Measurements from ENCODE around the gene HNRNPK. TPM values are rescaled to one million over a fixed set of nuclear protein-coding genes. Genes with fewer than 3 reads are reported as not detected.

Gene HNRNPK
- polyA plus RNA-seq, 1 of the 3 experiments (the other 2 are of a cell fraction) = 470 TPM

- Histone ChIP-seq H3K27ac (ENCODE audit: low read depth in 2 of 2, low read length in 1 of 2) (no peak overlapping the region), H3K9me2 (no peaks in the 10 kb centered on the region), H3F3A (replicated peaks; ENCODE audit: insufficient read depth) (no peaks in the 10 kb centered on the region), H3K4me1 (ENCODE audit: control insufficient read depth in 1 of 2, insufficient read depth in 2 of 2, low read depth in 1 of 2, low read length in 1 of 2) (no peaks in the 10 kb centered on the region), H3K4me3 (ENCODE audit: low read depth in 2 of 2, low read length in 1 of 2) (no peak overlapping the region), H4K20me1 (ENCODE audit: insufficient read depth) (no peaks in the 10 kb centered on the region), H3K79me2 (ENCODE audit: insufficient read depth) (no peaks in the 10 kb centered on the region), H3K9me3 (no peaks in the 10 kb centered on the region; the same call in 1 of the 2 replicates), H3K27me3 (ENCODE audit: insufficient read depth) (no peaks in the 10 kb centered on the region), H3K4me2 (no peak overlapping the region), H2AFZ (ENCODE audit: low read depth) (no peak overlapping the region), H3K9ac (no peak overlapping the region), H3K36me3 (replicated peaks in 1 of 2; ENCODE audit: control insufficient read depth in 1 of 2, insufficient read depth in 2 of 2, low read length in 1 of 2) (no peaks in the 10 kb centered on the region)
- WGBS (ENCODE audit: low lambda C conversion rate) = 65% methylated on average over 4 of the region's 4 CpGs
- ChIA-PET CTCF (no interaction called here), POLR2A (no interaction called here)
- no peak for DNase-seq
- TF ChIP-seq USF1 (IDR thresholded peaks at IDR 0.05; ENCODE audit: borderline replicate concordance, low read depth) (no peak), NRF1 (IDR thresholded peaks at IDR 0.05; ENCODE audit: low read depth, low read length) (no peak), REST (IDR thresholded peaks at IDR 0.05; ENCODE audit: low read depth, low read length) (no peak), FOXM1 (IDR thresholded peaks at IDR 0.05; ENCODE audit: low read depth) (no peak), JUND (IDR thresholded peaks at IDR 0.05) (no peak), RXRA (IDR thresholded peaks at IDR 0.05; ENCODE audit: borderline replicate concordance, low read depth) (no peak), MXI1 (IDR thresholded peaks at IDR 0.05; ENCODE audit: low read depth, low read length) (no peak), FOXJ3 (CRISPR knock-in tag; IDR thresholded peaks at IDR 0.05) (no peak), MAX (IDR thresholded peaks at IDR 0.05; ENCODE audit: low read depth) (no peak), EZH2phosphoT487 (IDR thresholded peaks at IDR 0.05; ENCODE audit: borderline replicate concordance, low read depth) (no peak), CTCF (IDR thresholded peaks at IDR 0.05) (no peak), USF2 (IDR thresholded peaks at IDR 0.05; ENCODE audit: borderline replicate concordance, low read depth, low read length) (no peak), ELF1 (IDR thresholded peaks at IDR 0.05) (no peak), IRF3 (IDR thresholded peaks at IDR 0.05; ENCODE audit: low read depth, low read length) (no peak), MEF2A (IDR thresholded peaks at IDR 0.05; ENCODE audit: borderline replicate concordance, low read depth) (no peak), YY1 (IDR thresholded peaks at IDR 0.05; ENCODE audit: low read depth) (no peak), POLR2AphosphoS5 (IDR thresholded peaks at IDR 0.05; ENCODE audit: low read depth, low read length) (no peak), EP300 (IDR thresholded peaks at IDR 0.05; ENCODE audit: borderline replicate concordance in 1 of 2, low read depth in 1 of 2, low read length in 1 of 2) (no peak)
Observed at GRCh38 chr9:84027201-84027600, 47.2 kb upstream of the HNRNPK start.

All from SK-N-SH (cell line).